ENCODE data around the gene TMEM50A.
"Not testable (repeated sequence)": the region's sequence is repeated elsewhere in the genome, so short reads cannot be mapped to it uniquely, and the experiment has no call there.

DNA sequence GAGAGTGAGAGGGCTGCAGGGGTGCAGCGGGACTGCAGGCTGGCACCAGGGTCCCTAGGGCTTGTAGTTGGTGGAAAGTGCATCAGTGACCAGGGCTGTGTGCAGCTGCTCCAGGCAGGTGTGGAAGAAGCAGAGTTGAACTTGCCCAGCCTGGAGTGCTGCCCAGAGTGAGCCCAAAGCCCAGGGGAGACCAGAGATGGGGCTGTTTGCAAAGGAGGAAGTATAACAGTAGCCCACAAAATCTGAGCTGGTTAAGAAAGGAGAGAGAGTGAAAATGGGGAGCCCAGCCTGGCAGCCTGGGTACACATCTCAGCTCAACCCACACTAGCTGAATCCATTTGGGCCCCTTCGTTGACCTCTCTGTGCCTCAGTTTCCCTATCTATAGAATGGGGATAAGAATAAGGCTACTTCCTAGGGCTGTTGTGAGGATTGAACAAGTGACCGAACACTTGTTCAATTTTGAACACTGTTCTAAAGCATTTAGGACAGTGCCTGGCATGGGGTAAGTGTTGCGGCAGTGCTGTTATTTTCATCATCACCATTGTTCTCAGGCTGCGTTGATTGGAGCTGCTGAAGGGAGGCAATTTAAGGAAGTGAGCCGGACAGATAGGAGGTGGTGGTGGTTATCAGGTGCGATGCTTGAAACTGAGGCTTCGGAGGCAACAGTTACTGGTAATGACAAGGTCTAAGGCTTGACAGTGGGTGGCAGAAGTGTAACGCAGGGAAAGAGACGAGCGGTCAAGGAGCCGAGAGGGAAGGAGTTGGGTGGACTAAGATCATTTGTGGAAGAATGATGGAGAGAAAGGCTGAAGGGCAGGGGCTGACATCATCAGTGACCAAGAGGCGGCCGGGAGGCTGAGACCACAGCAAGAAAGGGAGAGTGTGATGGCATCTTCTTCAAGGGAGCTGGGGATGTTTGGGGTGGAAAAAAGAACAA, 43.0 kb upstream of the TMEM50A start:
- TF ChIP-seq, protein P1, sequence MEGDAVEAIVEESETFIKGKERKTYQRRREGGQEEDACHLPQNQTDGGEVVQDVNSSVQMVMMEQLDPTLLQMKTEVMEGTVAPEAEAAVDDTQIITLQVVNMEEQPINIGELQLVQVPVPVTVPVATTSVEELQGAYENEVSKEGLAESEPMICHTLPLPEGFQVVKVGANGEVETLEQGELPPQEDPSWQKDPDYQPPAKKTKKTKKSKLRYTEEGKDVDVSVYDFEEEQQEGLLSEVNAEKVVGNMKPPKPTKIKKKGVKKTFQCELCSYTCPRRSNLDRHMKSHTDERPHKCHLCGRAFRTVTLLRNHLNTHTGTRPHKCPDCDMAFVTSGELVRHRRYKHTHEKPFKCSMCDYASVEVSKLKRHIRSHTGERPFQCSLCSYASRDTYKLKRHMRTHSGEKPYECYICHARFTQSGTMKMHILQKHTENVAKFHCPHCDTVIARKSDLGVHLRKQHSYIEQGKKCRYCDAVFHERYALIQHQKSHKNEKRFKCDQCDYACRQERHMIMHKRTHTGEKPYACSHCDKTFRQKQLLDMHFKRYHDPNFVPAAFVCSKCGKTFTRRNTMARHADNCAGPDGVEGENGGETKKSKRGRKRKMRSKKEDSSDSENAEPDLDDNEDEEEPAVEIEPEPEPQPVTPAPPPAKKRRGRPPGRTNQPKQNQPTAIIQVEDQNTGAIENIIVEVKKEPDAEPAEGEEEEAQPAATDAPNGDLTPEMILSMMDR (IDR thresholded peaks at IDR 0.05 in 2 of 3, conservative IDR thresholded peaks at IDR 0.05 in 1 of 3; ENCODE audit: insufficient read depth in 2 of 3, low read depth in 1 of 3, low read length in 3 of 3) = not testable (repeated sequence)
- TF ChIP-seq RNF2 (IDR thresholded peaks at IDR 0.05); ZEB2 (IDR thresholded peaks at IDR 0.05); ZKSCAN3 (CRISPR knock-in tag; IDR thresholded peaks at IDR 0.05); SP1 (CRISPR knock-in tag; IDR thresholded peaks at IDR 0.05); SIX5 (IDR thresholded peaks at IDR 0.05; ENCODE audit: borderline replicate concordance in 1 of 2, insufficient read depth in 1 of 2, low read depth in 1 of 2, low read length in 2 of 2); ZNF274 (IDR thresholded peaks at IDR 0.05; ENCODE audit: borderline replicate concordance, low read depth, low read length): not testable (repeated sequence)
- TF ChIP-seq, protein P2, sequence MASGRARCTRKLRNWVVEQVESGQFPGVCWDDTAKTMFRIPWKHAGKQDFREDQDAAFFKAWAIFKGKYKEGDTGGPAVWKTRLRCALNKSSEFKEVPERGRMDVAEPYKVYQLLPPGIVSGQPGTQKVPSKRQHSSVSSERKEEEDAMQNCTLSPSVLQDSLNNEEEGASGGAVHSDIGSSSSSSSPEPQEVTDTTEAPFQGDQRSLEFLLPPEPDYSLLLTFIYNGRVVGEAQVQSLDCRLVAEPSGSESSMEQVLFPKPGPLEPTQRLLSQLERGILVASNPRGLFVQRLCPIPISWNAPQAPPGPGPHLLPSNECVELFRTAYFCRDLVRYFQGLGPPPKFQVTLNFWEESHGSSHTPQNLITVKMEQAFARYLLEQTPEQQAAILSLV (tag; IDR thresholded peaks at IDR 0.05) = not testable (repeated sequence)
- TF ChIP-seq, protein P3, sequence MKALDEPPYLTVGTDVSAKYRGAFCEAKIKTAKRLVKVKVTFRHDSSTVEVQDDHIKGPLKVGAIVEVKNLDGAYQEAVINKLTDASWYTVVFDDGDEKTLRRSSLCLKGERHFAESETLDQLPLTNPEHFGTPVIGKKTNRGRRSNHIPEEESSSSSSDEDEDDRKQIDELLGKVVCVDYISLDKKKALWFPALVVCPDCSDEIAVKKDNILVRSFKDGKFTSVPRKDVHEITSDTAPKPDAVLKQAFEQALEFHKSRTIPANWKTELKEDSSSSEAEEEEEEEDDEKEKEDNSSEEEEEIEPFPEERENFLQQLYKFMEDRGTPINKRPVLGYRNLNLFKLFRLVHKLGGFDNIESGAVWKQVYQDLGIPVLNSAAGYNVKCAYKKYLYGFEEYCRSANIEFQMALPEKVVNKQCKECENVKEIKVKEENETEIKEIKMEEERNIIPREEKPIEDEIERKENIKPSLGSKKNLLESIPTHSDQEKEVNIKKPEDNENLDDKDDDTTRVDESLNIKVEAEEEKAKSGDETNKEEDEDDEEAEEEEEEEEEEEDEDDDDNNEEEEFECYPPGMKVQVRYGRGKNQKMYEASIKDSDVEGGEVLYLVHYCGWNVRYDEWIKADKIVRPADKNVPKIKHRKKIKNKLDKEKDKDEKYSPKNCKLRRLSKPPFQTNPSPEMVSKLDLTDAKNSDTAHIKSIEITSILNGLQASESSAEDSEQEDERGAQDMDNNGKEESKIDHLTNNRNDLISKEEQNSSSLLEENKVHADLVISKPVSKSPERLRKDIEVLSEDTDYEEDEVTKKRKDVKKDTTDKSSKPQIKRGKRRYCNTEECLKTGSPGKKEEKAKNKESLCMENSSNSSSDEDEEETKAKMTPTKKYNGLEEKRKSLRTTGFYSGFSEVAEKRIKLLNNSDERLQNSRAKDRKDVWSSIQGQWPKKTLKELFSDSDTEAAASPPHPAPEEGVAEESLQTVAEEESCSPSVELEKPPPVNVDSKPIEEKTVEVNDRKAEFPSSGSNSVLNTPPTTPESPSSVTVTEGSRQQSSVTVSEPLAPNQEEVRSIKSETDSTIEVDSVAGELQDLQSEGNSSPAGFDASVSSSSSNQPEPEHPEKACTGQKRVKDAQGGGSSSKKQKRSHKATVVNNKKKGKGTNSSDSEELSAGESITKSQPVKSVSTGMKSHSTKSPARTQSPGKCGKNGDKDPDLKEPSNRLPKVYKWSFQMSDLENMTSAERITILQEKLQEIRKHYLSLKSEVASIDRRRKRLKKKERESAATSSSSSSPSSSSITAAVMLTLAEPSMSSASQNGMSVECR (CRISPR knock-in tag; IDR thresholded peaks at IDR 0.05) = not testable (repeated sequence)
- TF ChIP-seq, protein P4, sequence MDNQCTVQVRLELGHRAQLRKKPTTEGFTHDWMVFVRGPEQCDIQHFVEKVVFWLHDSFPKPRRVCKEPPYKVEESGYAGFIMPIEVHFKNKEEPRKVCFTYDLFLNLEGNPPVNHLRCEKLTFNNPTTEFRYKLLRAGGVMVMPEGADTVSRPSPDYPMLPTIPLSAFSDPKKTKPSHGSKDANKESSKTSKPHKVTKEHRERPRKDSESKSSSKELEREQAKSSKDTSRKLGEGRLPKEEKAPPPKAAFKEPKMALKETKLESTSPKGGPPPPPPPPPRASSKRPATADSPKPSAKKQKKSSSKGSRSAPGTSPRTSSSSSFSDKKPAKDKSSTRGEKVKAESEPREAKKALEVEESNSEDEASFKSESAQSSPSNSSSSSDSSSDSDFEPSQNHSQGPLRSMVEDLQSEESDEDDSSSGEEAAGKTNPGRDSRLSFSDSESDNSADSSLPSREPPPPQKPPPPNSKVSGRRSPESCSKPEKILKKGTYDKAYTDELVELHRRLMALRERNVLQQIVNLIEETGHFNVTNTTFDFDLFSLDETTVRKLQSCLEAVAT (IDR thresholded peaks at IDR 0.05) = not testable (repeated sequence)
